Measurements from ENCODE around the gene HECTD2. TPM values are rescaled to one million over a fixed set of nuclear protein-coding genes. Genes with fewer than 3 reads are reported as not detected.
"Not testable (repeated sequence)": the region's sequence is repeated elsewhere in the genome, so short reads cannot be mapped to it uniquely, and the experiment has no call there.

The HECTD2 gene
- total RNA-seq, 2 experiments from 2014 or later: 2.7 to 3.8 TPM

- CTCF ChIA-PET: no interaction called here
- no peak for ATAC-seq
- Mint-ChIP-seq H3K27ac (no peak overlapping the region), H3K4me3 (no peak overlapping the region), H3K4me1 (ENCODE audit: low read depth) (no peaks in the 10 kb centered on the region), H3K36me3 (ENCODE audit: low read depth) (no peaks in the 10 kb centered on the region), H3K27me3 (peaks cover 8% of the 10 kb centered on the region), H3K9me3 (peaks cover 2% of the 10 kb centered on the region)
- POLR2A ChIA-PET: no interaction called here
- no peak for DNase-seq
- intact Hi-C loops (cut with micrococcal nuclease): loop anchor here (10.0 kb wide), 1 partner anchor 172 kb away; no protein-coding TSS in a partner anchor
- TF ChIP-seq CTCF (IDR thresholded peaks at IDR 0.05): no peak
These were observed 146.8 kb downstream of the HECTD2 start for GRCh38 chr10:91556691-91557566.

GRCh38 chr10:91557651-91558111 is 147.5 kb downstream of the HECTD2 start:
- H3K4me3 Mint-ChIP-seq: no peak overlapping the region
- ChIA-PET POLR2A (no interaction called here), CTCF (no interaction called here)
- no peak for TF ChIP-seq CTCF (IDR thresholded peaks at IDR 0.05)
- ATAC-seq (no peak), DNase-seq (no peak)
- H3K9me3 Mint-ChIP-seq: peaks cover 2% of the 10 kb centered on the region
- H3K36me3 Mint-ChIP-seq (ENCODE audit: low read depth): no peaks in the 10 kb centered on the region
- H3K27ac Mint-ChIP-seq: no peak overlapping the region
- no peaks in the 10 kb centered on the region for H3K4me1 Mint-ChIP-seq (ENCODE audit: low read depth)
- peaks cover 12% of the 10 kb centered on the region for H3K27me3 Mint-ChIP-seq
- intact Hi-C loops (cut with micrococcal nuclease): loop anchor here (10.0 kb wide), 1 partner anchor 173 kb away; no protein-coding TSS in a partner anchor

GRCh38 chr10:91558473-91558872 is 148.3 kb downstream of the HECTD2 start:
- no peak for TF ChIP-seq CTCF (IDR thresholded peaks at IDR 0.05)
- no peak overlapping the region for H3K4me3 Mint-ChIP-seq
- intact Hi-C loops (cut with micrococcal nuclease): loop anchor here (10.0 kb wide), 1 partner anchor 174 kb away; no protein-coding TSS in a partner anchor
- no peaks in the 10 kb centered on the region for H3K36me3 Mint-ChIP-seq (ENCODE audit: low read depth)
- POLR2A ChIA-PET: no interaction called here
- H3K27me3 Mint-ChIP-seq: peaks cover 18% of the 10 kb centered on the region
- no peak for DNase-seq
- ATAC-seq: no peak
- CTCF ChIA-PET: interaction anchor here (1.5 kb wide), 1 partner anchor 354 kb away, joined by 4 read pairs; no protein-coding TSS in a partner anchor
- no peak overlapping the region for H3K27ac Mint-ChIP-seq
- H3K9me3 Mint-ChIP-seq: peaks cover 2% of the 10 kb centered on the region
- H3K4me1 Mint-ChIP-seq (ENCODE audit: low read depth): no peaks in the 10 kb centered on the region

GRCh38 chr10:91559169-91559568 is 149.0 kb downstream of the HECTD2 start:
- no peak for TF ChIP-seq CTCF (IDR thresholded peaks at IDR 0.05)
- peaks cover 18% of the 10 kb centered on the region for H3K27me3 Mint-ChIP-seq
- POLR2A ChIA-PET: no interaction called here
- no peak overlapping the region for H3K4me3 Mint-ChIP-seq
- H3K4me1 Mint-ChIP-seq (ENCODE audit: low read depth): no peaks in the 10 kb centered on the region
- intact Hi-C loops (cut with micrococcal nuclease): loop anchor here (10.0 kb wide), 1 partner anchor 174 kb away; no protein-coding TSS in a partner anchor
- peaks cover 2% of the 10 kb centered on the region for H3K9me3 Mint-ChIP-seq
- H3K27ac Mint-ChIP-seq: no peak overlapping the region
- DNase-seq: no peak
- no peak for ATAC-seq
- CTCF ChIA-PET: interaction anchor here (1.5 kb wide), 1 partner anchor 354 kb away, joined by 4 read pairs; no protein-coding TSS in a partner anchor
- H3K36me3 Mint-ChIP-seq (ENCODE audit: low read depth): no peaks in the 10 kb centered on the region

- Mint-ChIP-seq H3K36me3 (ENCODE audit: low read depth) (no peaks in the 10 kb centered on the region), H3K27ac (no peak overlapping the region), H3K4me3 (no peak overlapping the region), H3K27me3 (peaks cover 18% of the 10 kb centered on the region), H3K4me1 (ENCODE audit: low read depth) (no peaks in the 10 kb centered on the region), H3K9me3 (peaks cover 2% of the 10 kb centered on the region)
- CTCF ChIA-PET: interaction anchor here (1.5 kb wide), 1 partner anchor 353 kb away, joined by 4 read pairs; no protein-coding TSS in a partner anchor
- TF ChIP-seq CTCF (IDR thresholded peaks at IDR 0.05): no peak
- intact Hi-C loops (cut with micrococcal nuclease): loop anchor here (10.0 kb wide), 1 partner anchor 175 kb away; no protein-coding TSS in a partner anchor
- POLR2A ChIA-PET: no interaction called here
- no peak for DNase-seq
- ATAC-seq: no peak
These were observed 149.6 kb downstream of the HECTD2 start for GRCh38 chr10:91559750-91560149.

GRCh38 chr10:91560827-91561226 is 150.7 kb downstream of the HECTD2 start:
- H3K36me3 Mint-ChIP-seq (ENCODE audit: low read depth); H3K4me3 Mint-ChIP-seq; H3K27ac Mint-ChIP-seq; POLR2A ChIA-PET; DNase-seq; H3K9me3 Mint-ChIP-seq; ATAC-seq; CTCF ChIA-PET; intact Hi-C loops (cut with micrococcal nuclease); H3K4me1 Mint-ChIP-seq (ENCODE audit: low read depth): not testable (repeated sequence)
- peaks cover 18% of the 10 kb centered on the region for H3K27me3 Mint-ChIP-seq
